ENCODE results near the gene PRPF31. TPM values are rescaled to one million over a fixed set of nuclear protein-coding genes. Genes with fewer than 3 reads are reported as not detected.

The PRPF31 gene
- 25.7 to 56.9 TPM (median 42.2 TPM) in 3 replicates for polyA plus RNA-seq
- 33.4 TPM for polyA plus RNA-seq (2011; ENCODE audit: low read depth)
- 31.8 and 39.6 TPM in 2 replicates for polyA plus RNA-seq (2011; cell fraction: cytosol; rRNA removed)
- polyA plus RNA-seq (2011; cell fraction: nucleus; rRNA removed): 53.0 and 59.8 TPM in 2 replicates
- 30.1 and 65.7 TPM in 2 replicates for polyA plus RNA-seq (2012; ENCODE audit: low replicate concordance)
- 13.7 to 35.2 TPM (median 21.2 TPM) in 3 replicates for polyA minus RNA-seq
- polyA minus RNA-seq (2011; cell fraction: cytosol; rRNA and poly(A)+ RNA removed): 24.6 TPM
- 7.9 and 13.9 TPM in 2 replicates for polyA minus RNA-seq (2011; cell fraction: nucleus; rRNA and poly(A)+ RNA removed)

- H3K9ac ChIP-seq (ENCODE audit: control insufficient read depth, extremely low read depth, insufficient read depth, low read length): peak within 1 kb of the TSS; percentile 95
- no peaks in the 10 kb centered on the region for H3K9me1 ChIP-seq (ENCODE audit: control insufficient read depth, extremely low read depth, insufficient read depth, low read length)
- peak within 1 kb of the TSS; percentile 81 for H3K4me2 ChIP-seq (ENCODE audit: control insufficient read depth, extremely low read depth, insufficient read depth, low read depth, low read length)
- H3K4me1 ChIP-seq (ENCODE audit: control insufficient read depth, extremely low read depth, insufficient read depth, low read length): peaks cover 12% of the 10 kb centered on the region
- H4K20me1 ChIP-seq (ENCODE audit: control insufficient read depth, extremely low read depth, insufficient read depth, low read length): no peaks in the 10 kb centered on the region
- dilution Hi-C loops (cut with MboI; ENCODE audit: extremely low pct_ligation_motif_present, low sequenced_read_pairs): no loop called here
- H3K79me2 ChIP-seq (ENCODE audit: control insufficient read depth, insufficient read depth, low read length): peaks cover 27% of the 10 kb centered on the region
- peaks cover 5 to 9% of the 10 kb centered on the region in 2 experiments for H3K36me3 ChIP-seq (ENCODE audit: control insufficient read depth in 2 of 2, extremely low read depth in 1 of 2, insufficient read depth in 2 of 2, low read length in 2 of 2)
- FAIRE-seq: peak; percentile 85
- peak within 1 kb of the TSS; percentile 99 for H2AFZ ChIP-seq (ENCODE audit: control insufficient read depth, low read length)
- peak; percentile 73 for DNase-seq (ENCODE audit: low read depth, low spot score)
- peak within 1 kb of the TSS; percentile 50 to 90 (median 89) for H3K4me3 ChIP-seq (ENCODE audit: control insufficient read depth in 2 of 3, extremely low read depth in 1 of 3, insufficient read depth in 2 of 3, low read depth in 1 of 3, low read length in 3 of 3)
- no peaks in the 10 kb centered on the region for H3K27me3 ChIP-seq (ENCODE audit: control insufficient read depth, extremely low read depth, insufficient read depth, low read length)
- TF ChIP-seq EZH2 (IDR thresholded peaks at IDR 0.05; ENCODE audit: low read length) (no peak), CTCF (optimal IDR thresholded peaks at IDR 0.05 in 1 of 3, IDR thresholded peaks at IDR 0.05 in 1 of 3, conservative IDR thresholded peaks at IDR 0.05 in 1 of 3; ENCODE audit: extremely low read depth in 1 of 3, insufficient read depth in 2 of 3, low read length in 3 of 3) (no peak)
- H3K9me3 ChIP-seq (ENCODE audit: control insufficient read depth, low read depth, low read length): no peaks in the 10 kb centered on the region
- H3K27ac ChIP-seq (ENCODE audit: control insufficient read depth, insufficient read depth, low read length): peak within 1 kb of the TSS; percentile 96
These were observed at the start of gene PRPF31, which contains the start of gene TFPT for GRCh38 chr19:54115109-54116063. Gene PRPF31, plus strand, starts transcription at chr19:54115754. Its CDS starts 2,525 bp downstream, at chr19:54118279. Gene TFPT, minus strand, starts transcription at chr19:54115657. Its CDS starts 388 bp downstream, at chr19:54115269.

GRCh38 chr19:54069470-54069869 is 46.1 kb upstream of the PRPF31 start:
- Histone ChIP-seq H3K27me3 (ENCODE audit: control insufficient read depth, extremely low read depth, insufficient read depth, low read length) (no peaks in the 10 kb centered on the region), H2AFZ (ENCODE audit: control insufficient read depth, low read length) (no peak overlapping the region), H3K79me2 (ENCODE audit: control insufficient read depth, insufficient read depth, low read length) (no peaks in the 10 kb centered on the region), H3K4me2 (ENCODE audit: control insufficient read depth, extremely low read depth, insufficient read depth, low read depth, low read length) (no peak overlapping the region), H3K9me3 (ENCODE audit: control insufficient read depth, low read depth, low read length) (no peaks in the 10 kb centered on the region), H3K4me3 (ENCODE audit: control insufficient read depth in 2 of 3, extremely low read depth in 1 of 3, insufficient read depth in 2 of 3, low read depth in 1 of 3, low read length in 3 of 3) (no peak overlapping the region), H3K4me1 (ENCODE audit: control insufficient read depth, extremely low read depth, insufficient read depth, low read length) (no peaks in the 10 kb centered on the region), H4K20me1 (ENCODE audit: control insufficient read depth, extremely low read depth, insufficient read depth, low read length) (no peaks in the 10 kb centered on the region), H3K36me3 (ENCODE audit: control insufficient read depth in 2 of 2, extremely low read depth in 1 of 2, insufficient read depth in 2 of 2, low read length in 2 of 2) (no peaks in the 10 kb centered on the region), H3K27ac (ENCODE audit: control insufficient read depth, insufficient read depth, low read length) (no peak overlapping the region), H3K9me1 (ENCODE audit: control insufficient read depth, extremely low read depth, insufficient read depth, low read length) (no peaks in the 10 kb centered on the region), H3K9ac (ENCODE audit: control insufficient read depth, extremely low read depth, insufficient read depth, low read length) (no peak overlapping the region)
- FAIRE-seq (no peak), DNase-seq (ENCODE audit: low read depth, low spot score) (no peak)
- TF ChIP-seq CTCF (optimal IDR thresholded peaks at IDR 0.05 in 1 of 3, IDR thresholded peaks at IDR 0.05 in 1 of 3, conservative IDR thresholded peaks at IDR 0.05 in 1 of 3; ENCODE audit: extremely low read depth in 1 of 3, insufficient read depth in 2 of 3, low read length in 3 of 3): no peak
- TF ChIP-seq EZH2 (IDR thresholded peaks at IDR 0.05; ENCODE audit: low read length): no peak
- dilution Hi-C loops (cut with MboI; ENCODE audit: extremely low pct_ligation_motif_present, low sequenced_read_pairs): no loop called here

Measured in keratinocyte (primary cell).